Retinal pigment epithelial cell (primary cell): Measurements from ENCODE around the gene METTL3.
"Not testable (repeated sequence)": the region's sequence is repeated elsewhere in the genome, so short reads cannot be mapped to it uniquely, and the experiment has no call there.

Source experiments
- DNase-seq: peaks from one replicate; pipeline ENCODE4 v3.0.0-alpha.2; 2010; ENCODE audit warnings: low read depth
- H3K4me3 ChIP-seq: 2 replicates; pipeline ENCODE4 v1.5.1; 2011; ENCODE audit warnings: mild to moderate bottlenecking, low read length, control low read depth, moderate library complexity
- CTCF ChIP-seq: conservative IDR thresholded peaks from 2 replicates; pipeline ENCODE4 v1.5.1; 2011; ENCODE audit warnings: low read depth, low read length, control low read depth, inconsistent platforms

METTL3 gene

GRCh38 chr14:21510735-21511657 lies at the start of gene METTL3:
Gene METTL3, minus strand, starts transcription at chr14:21511340. Its CDS starts 117 bp downstream, at chr14:21511223.
- DNase-seq: peak; percentile 98
- peak within 1 kb of the TSS; percentile 96 for H3K4me3 ChIP-seq
- no peak for TF ChIP-seq CTCF

GRCh38 chr14:21558703-21559170 lies 47.6 kb upstream of the METTL3 start:
- no peak overlapping the region for H3K4me3 ChIP-seq
- TF ChIP-seq CTCF: no peak
- DNase-seq: no peak

GRCh38 chr14:21557084-21557901 lies 46.2 kb upstream of the METTL3 start:
- peak; percentile 52 for DNase-seq
- TF ChIP-seq CTCF: peak; percentile 58
- peak overlapping the region; percentile 49 for H3K4me3 ChIP-seq

DNA sequence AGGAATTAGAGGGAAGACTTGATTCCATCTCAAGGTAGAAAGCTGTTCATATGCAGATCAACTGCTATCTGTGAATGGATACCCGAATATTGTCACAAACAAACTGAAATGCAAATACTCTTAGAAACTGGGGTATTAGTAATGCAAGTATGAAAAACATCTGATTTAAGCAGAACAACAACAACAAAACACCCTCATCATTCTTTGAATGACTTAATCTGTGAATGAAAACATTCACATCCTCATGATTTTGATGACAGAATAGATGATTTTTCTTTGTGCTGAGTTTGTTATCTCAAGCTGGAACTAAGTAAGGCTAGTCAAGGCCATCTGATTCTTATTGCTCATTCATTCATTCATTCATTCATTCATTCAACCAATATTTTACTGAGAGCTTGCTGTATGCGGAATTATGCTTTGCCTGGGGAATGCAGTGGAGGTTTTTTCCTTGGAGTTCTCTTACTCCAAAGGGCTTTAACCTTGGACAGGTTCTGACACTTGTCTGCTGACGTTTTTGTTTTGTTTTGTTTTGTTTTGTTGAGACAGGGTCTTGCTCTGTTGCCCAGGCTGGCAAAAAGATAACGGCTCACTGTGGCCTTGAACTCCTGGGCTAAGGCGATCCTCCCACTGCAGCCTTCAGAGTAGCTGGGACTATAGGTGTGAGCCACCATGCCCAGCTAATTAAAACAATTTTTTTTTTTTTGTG lies 45.4 kb upstream of the METTL3 start:
- DNase-seq: no peak
- TF ChIP-seq CTCF: no peak

DNA sequence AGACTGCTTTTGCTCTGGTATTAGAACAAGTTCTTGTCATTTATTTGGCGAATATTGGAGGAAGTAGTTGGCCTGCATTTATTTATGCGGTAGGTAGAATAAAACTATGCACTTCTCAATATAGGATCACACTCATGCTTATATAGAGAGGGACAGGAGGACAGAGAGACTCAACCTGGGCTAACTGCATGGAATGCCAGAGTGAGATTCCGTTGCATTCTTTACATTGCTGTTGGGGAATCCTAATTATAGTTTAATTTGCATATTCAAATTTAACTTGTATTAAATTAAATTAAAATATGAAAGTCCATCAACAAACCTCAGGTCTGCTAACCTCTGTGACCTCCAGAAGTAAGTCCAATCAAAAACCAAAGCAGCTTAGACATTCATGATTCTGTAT lies 42.1 kb upstream of the METTL3 start:
- H3K4me3 ChIP-seq: no peak overlapping the region
- TF ChIP-seq CTCF: no peak
- DNase-seq: no peak

More for the DNA sequence above, 45.4 kb upstream of the METTL3 start:
- no peak overlapping the region for H3K4me3 ChIP-seq

DNA sequence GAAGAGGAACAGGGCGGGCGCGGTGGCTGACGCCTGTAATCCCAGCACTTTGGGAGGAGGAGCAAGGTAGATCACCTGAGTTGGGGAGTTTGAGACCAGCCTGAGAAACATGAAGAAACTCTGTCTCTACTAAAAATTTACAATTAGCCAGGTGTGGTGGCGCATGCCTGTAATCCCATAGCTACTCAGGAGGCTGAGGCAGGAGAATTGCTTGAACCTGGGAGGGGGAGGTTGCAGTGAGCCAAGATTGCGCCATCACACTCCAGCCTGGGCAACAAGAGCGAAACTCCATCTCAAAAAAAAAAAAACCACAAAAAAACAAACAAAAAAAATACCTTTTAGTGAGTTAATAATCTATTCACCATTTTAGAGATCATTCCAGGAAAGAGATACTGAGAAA lies 33.4 kb upstream of the METTL3 start:
- DNase-seq, H3K4me3 ChIP-seq: not testable (repeated sequence)

- no peak overlapping the region for H3K4me3 ChIP-seq
- no peak for TF ChIP-seq CTCF
- DNase-seq: no peak
Observed at GRCh38 chr14:21543963-21544362, 32.8 kb upstream of the METTL3 start.
